PC-3 (cell line): ENCODE data around the gene IFT81.

Experiments
- CTCF ChIP-seq: fragments of 300-600 bp; sonication (generic); conservative IDR thresholded peaks from 2 replicates; pipeline ENCODE4 v1.5.1; 2017; ENCODE audit warnings: antibody characterized with exemption, low read depth, mild to moderate bottlenecking, low read length
- EZH2 ChIP-seq: fragments of 300-600 bp; sonication (generic); IDR thresholded peaks from one replicate; pipeline ENCODE4 v1.6.1; 2017; ENCODE audit warnings: antibody characterized with exemption, mild to moderate bottlenecking, low read length; ENCODE audit not compliant: unreplicated experiment

GRCh38 chr12:110090266-110091135 lies 33.7 kb upstream of the IFT81 start:
- TF ChIP-seq CTCF, result no peak
- no peak for TF ChIP-seq EZH2
